AG08395 (cell line): Measurements from ENCODE around the gene TSGA10.
"Not testable (repeated sequence)": the region's sequence is repeated elsewhere in the genome, so short reads cannot be mapped to it uniquely, and the experiment has no call there.

Source experiments
- DNase-seq: peaks from one replicate; pipeline ENCODE4 v3.0.0; 2012; ENCODE audit warnings: mixed read lengths, low spot score

The TSGA10 gene

GRCh38 chr2:99154643-99155536 lies at the start of gene TSGA10, which contains the start of gene LIPT1:
TSS of gene TSGA10 (minus strand) at chr2:99154942. CDS start at chr2:99109439, 45,503 bp downstream.
TSS of gene LIPT1 (plus strand) at chr2:99154967. CDS start at chr2:99161958, 6,991 bp downstream.
- DNase-seq: peak; percentile 97

- no peak for DNase-seq
Observed at GRCh38 chr2:99201959-99202678, 47.4 kb upstream of the TSGA10 start.

DNA sequence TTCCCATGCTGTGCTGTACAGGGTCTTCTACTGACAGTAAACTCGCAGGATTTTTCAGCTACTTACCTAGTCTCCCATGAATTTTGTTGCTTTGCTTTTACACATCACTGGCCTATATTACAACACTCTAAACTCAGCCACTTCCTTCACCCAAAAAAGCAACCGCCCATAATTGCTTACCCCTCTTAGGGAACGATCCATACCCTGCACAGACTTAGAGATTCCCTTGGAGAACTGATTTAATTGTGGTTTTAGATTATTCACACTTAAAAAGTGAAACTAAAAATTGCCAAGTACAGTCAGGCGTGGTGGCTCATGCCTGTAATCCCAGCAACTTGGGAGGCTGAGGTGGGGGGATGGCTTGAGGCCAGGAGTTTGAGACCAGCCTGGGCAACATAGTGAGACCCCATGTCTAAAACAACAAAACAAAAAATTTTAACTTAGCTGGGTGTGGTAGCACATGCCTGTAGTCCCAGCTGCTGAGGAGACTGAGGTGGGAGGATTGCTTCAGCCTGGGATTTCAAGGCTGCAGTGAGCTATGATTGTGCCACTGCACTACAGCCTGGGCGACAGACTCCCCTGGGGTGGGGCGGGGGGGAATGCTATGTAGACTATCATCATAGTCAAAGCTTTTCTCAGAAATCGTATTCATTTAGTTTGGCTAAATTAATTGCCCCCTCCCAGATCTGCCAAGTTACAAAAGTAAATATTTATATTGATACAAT lies 45.5 kb upstream of the TSGA10 start:
- DNase-seq: no peak

DNA sequence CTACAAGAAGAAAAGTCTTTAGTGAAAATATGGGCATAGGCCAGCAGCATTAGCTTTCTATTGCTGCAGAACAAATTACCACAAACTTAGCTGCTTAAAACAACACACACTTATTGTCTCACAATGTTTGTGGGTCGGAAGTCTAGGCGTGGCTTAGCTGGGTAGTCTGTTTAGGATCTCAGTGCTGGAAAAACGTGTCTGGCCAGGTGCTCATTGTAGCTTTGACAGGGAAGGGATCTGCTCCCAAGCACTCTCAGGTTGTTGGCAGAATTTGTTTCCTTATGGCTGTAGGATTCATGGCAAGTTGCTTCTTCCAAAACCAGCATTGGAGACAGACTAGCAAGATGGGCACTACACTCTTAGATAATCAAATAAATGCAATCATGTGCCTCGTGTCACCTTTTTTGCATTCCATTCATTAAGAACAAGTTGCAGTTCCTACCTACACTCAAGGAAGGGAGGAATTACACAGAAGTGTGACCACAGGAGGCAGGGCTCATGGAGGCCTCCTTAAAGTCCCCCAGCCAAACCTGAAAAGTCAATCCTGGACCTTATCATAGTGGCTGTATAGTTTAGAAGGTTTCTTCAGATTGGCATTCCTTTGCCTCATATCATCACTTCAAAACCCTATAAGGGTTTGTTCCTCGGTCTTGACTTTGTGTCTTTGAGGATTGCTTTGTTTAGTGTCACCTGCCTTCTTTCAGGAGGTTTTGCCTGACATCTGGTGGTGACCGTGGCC lies 43.5 kb upstream of the TSGA10 start:
- no peak for DNase-seq

DNA sequence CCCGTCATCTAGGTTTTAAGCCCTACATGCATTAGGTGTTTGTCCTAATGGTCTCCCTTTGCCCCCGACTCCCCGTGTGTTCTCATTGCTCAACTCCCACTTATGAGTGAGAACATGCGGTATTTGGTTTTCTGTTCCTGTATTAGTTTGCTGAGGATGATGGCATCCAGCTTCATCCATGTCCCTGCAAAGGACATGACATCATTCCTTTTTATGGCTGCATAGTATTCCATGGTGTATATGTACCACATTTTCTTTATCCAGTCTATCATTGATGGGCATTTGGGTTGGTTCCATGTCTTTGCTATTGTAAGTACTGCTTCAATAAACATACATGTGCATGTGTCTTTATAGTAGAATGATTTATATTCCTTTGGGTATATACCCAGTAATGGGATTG lies 37.6 kb upstream of the TSGA10 start:
- DNase-seq: not testable (repeated sequence)

- DNase-seq: no peak
Observed at GRCh38 chr2:99190548-99190947, 35.8 kb upstream of the TSGA10 start.

DNA sequence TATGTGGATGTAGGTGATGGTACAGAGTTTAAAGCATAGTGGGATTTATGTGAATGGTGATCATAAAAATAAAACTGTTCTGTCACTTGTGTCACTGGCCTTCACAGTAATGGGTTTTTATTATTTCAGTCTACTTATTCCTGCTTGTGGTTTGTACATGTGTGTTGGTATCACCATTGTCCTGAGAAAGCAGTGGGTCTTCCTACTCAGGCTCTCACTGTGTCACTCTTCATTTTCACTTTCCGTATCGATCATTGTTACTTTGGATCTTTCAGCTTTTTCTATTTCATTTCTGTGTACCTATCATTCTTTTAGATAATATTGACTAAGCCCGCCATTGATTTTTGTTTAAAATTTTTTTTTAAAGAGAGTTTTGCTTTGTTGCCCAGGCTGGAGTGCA lies 33.6 kb upstream of the TSGA10 start:
- no peak for DNase-seq

DNA sequence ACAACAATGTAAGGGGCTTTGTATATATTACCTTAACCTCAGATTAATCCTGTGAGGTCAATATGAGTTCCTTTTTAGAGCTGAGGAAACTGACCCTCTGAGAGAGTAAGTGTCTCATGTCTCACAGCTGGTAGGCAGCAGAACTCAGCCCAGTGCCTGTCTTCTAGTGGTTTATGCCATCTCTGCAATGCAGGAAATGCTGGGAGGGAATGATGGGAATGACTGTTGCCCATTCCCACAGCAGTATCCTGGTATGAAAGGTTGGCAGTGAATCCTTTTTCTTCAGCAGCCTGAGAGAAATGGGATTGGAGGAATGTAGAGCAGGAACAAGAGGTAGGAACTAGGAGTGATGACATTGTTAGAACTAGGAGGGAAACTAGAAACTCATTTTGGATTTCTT lies 32.3 kb upstream of the TSGA10 start:
- DNase-seq: no peak

DNA sequence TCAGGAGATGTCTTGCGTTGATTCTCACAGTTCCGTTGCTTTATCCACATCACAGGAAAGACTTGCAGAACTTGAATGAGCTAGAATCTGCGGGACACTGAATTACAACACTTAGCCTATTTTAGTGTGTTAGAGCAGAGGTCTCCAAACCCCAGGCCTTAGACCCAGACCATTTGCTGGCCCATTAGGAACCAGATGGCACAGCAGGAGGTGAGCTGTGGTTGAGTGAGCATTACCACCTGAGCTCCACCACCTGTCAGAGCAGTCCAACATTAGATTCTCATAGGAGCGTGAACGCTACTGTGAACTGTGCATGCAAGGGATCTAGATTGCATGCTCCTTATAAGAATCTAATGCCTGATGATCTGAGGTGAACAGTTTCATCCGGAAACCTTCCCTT lies 30.1 kb upstream of the TSGA10 start:
- DNase-seq: no peak

DNA sequence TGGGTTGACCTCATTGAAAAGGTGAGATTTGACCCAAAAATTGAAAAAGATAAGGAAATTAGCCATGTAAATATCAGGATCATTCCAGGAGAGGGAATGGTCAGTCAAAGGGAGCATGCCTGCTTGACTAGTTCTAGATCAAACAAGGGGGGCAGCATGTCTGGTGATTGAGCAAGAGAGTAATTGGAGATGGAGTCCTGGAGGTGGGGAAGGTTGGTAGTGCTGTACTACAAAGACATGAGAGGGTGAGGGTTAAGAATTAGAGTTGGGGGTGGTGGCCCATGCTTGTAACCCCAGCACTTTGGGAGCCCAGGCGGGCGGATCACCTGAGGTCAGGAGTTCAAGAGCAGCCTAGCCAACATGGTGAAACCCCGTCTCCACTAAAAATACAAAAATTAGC lies 28.3 kb upstream of the TSGA10 start:
- no peak for DNase-seq

GRCh38 chr2:99181624-99182000 lies 26.9 kb upstream of the TSGA10 start:
- DNase-seq: no peak

DNA sequence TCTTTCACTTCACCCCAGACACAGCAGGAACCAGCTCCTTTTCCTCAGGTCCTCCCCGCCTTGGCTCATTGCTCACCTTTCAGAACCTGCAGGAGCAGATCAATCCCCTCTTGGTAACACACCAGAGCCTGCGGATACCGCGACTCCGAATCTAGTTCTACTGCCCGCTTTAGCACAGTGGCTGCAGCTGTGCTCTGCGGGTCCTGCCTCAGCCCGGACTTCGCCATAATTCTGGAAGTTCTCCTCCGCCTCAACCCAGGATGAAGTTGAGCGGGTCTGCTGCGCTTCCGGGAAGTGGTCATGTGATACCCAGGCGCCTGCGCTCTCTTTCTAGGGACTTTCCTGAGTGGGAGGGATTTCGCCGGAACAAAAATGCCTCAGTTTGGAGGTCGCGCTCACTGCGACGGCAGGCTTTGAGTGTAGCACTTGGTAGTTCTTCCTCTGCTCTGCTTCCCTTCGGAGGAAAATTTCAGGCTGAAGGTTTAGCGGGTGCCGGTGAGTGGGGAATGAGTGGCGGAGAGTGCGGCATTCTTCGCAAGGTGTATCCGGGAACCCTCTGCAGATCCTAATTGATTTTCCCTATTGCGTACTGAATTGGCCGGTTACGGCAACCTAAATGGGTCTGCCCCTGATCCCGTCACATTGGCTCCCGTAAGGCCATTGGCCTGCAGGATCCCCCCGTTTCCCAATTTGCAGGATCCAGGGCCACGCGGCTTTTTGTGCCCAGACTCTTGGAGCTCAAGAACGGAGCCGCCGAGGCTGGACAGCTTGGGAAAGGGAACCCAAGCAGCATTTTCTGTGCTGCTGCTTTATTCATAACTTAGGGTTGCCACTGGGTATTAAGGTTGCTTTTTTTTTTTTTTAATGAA lies 26.2 kb upstream of the TSGA10 start, which contains the start of the genes MITD1 and MRPL30:
Gene MITD1, minus strand, starts transcription at position 304 of the 869 bp plus-strand sequence. Its CDS starts 77 bp downstream, at position 227.
Gene MRPL30, plus strand, starts transcription at position 430 of the 869 bp plus-strand sequence. CDS start 5,020 bp downstream, outside the sequence.
- DNase-seq: peak; percentile 95

DNA sequence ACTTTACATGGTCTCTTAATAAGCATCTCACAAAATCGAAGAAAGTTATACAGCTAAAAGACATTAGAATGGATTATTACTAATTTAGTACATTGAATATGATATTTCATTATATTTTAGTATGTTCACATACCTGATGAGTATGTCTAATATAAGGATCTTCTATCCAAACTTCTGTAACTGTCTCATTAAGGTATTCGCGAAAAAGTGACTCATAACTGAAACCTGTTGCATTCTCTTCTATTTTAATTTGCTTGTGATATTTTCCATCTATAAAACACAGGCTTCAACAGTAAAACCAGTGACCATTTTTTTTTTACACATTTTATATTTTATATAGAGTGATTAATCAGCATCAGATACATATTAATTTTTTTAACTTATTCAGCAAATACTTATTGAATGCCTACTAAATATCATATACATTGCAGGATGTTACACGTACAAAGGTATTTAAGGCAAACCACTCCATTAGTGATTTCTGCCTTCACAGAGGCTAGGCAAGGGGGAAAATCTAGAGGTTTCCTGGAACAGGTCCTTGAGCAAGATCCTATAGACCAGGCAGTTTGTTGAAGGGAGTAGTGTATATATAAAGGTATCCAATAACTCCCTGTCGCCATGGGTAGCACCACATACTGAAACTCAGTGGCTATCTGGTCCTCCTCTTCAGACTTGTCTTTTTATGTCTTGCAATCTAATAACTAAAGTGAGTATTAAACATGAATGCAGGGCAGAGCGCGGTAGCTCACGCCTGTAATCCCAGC lies 16.8 kb upstream of the TSGA10 start:
- DNase-seq: no peak

GRCh38 chr2:99169534-99169933 lies 14.8 kb upstream of the TSGA10 start:
- DNase-seq: no peak

DNA sequence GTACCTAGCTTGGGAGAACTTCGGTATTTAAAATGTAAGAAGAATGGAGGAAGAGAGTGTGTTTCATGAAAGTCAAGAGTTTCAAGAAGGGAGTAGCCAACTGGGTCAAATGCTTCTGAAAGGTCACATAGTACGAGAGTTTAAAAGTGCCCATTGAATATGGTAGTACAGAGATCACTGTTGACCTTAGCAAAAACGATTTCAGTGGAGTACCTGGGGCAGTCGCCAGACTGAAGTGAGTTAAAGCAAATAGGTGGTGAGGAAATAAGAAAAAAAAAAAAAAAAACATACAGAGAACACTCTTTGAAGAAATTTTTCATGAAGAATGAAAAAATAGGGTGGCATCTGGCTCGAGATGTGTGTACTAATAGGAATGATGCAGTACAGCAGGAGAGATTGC lies 11.5 kb upstream of the TSGA10 start:
- DNase-seq: no peak

- DNase-seq: no peak
Observed at GRCh38 chr2:99159594-99159993, 4.9 kb upstream of the TSGA10 start.

DNA sequence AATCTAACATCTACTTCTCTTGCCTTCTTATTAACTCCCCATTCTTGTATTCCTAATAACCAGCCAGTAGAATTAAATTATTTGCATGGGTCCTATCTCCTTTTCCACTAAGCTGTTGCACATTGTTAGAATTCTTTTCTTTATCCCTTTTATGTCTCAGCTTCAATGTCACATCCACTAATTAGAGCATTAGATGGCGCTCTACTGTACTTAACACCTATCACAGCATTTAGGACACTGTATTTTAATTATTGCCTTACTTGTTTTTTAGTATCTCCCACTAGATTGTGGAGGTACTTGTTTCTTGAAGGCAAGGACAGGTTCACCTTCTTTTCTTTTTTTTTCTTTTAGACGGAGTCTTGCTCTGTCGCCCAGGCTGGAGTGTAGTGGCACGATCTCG lies 3.9 kb upstream of the TSGA10 start:
- no peak for DNase-seq

- DNase-seq: no peak
Observed at GRCh38 chr2:99156891-99157290, 2.1 kb upstream of the TSGA10 start.

DNA sequence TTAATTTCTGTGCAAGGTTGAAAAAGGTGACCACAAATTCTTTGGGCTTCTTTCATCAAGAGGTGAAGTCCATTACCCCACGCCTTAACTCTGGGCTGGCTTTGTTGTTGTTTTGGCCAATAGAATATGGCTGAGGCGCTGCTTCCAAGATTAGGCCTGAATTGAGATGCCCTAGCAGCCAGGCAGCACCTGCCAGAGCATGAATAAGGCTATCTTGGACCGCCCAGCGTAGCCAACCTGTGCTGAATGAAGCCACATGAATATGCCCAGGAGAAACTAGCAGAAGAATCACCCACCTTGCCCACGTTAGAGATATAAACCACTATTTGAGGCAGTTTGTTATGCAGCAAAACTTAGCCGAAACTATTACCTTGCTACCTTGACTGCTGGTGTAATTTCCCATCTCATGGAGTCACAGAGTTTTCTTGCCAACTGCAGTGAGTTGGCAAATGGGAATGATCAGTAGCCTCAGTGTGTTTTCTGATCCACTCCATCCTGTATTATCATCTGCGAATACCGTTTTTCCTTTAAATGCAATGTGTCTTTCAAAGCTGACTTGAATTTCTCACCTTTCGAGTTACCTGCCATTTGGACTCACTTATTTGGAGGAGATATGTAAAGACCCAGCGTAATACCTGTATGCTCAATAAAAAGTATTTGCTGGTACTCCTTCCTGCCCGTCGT lies 679 bp downstream of the TSGA10 start:
- peak; percentile 8 for DNase-seq
